ENCODE data around the gene SPG7.

DNA sequence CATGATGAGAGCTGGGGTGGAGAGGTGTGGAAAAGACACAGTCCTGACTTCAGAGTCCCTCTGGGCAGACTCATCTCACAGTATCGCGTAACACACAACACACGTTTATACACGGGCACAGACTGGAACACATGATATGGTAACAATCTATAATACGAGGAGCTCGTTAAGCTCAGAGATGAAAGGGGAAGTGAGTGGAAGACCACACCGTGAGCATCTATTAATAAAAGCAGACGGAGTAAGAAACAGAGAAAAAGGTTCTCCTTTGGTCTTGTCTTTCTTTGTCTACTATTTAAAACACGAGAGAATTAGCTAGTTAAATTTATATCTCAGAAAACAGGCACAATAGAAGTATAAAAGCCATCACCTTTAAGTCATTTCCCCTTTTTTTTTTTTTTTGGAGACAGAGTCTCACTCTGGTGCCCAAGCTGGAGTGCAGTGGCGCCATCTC, 31.4 kb upstream of the SPG7 start:
- TF ChIP-seq, protein P1, sequence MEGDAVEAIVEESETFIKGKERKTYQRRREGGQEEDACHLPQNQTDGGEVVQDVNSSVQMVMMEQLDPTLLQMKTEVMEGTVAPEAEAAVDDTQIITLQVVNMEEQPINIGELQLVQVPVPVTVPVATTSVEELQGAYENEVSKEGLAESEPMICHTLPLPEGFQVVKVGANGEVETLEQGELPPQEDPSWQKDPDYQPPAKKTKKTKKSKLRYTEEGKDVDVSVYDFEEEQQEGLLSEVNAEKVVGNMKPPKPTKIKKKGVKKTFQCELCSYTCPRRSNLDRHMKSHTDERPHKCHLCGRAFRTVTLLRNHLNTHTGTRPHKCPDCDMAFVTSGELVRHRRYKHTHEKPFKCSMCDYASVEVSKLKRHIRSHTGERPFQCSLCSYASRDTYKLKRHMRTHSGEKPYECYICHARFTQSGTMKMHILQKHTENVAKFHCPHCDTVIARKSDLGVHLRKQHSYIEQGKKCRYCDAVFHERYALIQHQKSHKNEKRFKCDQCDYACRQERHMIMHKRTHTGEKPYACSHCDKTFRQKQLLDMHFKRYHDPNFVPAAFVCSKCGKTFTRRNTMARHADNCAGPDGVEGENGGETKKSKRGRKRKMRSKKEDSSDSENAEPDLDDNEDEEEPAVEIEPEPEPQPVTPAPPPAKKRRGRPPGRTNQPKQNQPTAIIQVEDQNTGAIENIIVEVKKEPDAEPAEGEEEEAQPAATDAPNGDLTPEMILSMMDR (conservative IDR thresholded peaks at IDR 0.05; ENCODE audit: low read length), result no peak
- TF ChIP-seq EZH2phosphoT487 (IDR thresholded peaks at IDR 0.05; ENCODE audit: borderline replicate concordance), result no peak
